Pons (tissue), 1 donor: ENCODE data around the gene TRIM17.

Source experiments
- DNase-seq: peaks from one replicate; pipeline ENCODE4 v3.0.0-alpha.2; 2016; ENCODE audit warnings: low spot score

Gene TRIM17

GRCh38 chr1:228378090-228378872 is 38.4 kb downstream of the TRIM17 start:
- peak; percentile 10 for DNase-seq

- no peak for DNase-seq
Observed at GRCh38 chr1:228377664-228378089, 39.0 kb downstream of the TRIM17 start.

DNA sequence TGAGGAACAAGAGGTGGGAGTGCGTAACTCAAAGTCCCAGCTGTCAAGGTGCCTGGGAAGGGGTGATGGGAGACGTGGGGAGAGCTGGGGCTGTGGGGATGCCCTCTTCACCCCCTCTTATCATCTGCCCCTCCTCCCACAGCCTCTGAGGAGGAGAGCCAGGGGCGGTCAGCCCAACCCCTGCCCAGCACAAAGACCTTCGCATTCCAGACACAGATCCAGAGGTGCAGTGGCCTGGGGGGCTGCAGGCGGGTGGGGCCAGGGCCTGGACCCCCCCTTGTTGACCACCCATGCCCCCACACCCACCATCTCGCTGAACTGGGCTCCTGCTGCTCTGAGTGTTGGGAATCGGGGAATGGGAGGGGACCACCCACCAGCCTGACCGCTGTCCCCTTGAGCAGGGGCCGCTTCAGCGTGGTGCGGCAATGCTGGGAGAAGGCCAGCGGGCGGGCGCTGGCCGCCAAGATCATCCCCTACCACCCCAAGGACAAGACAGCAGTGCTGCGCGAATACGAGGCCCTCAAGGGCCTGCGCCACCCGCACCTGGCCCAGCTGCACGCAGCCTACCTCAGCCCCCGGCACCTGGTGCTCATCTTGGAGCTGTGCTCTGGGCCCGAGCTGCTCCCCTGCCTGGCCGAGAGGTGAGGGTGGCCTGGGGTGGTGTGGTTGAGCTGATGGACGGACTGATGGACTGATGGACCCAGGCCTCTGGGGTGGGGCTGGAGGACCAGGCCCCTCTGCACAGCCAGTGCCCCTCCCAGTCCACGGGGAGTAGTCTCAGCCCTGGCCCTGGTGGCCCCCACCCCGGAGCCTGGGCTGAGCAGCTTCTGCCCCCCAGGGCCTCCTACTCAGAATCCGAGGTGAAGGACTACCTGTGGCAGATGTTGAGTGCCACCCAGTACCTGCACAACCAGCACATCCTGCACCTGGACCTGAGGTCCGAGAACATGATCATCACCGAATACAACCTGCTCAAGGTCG is 39.7 kb downstream of the TRIM17 start:
- no peak for DNase-seq

DNA sequence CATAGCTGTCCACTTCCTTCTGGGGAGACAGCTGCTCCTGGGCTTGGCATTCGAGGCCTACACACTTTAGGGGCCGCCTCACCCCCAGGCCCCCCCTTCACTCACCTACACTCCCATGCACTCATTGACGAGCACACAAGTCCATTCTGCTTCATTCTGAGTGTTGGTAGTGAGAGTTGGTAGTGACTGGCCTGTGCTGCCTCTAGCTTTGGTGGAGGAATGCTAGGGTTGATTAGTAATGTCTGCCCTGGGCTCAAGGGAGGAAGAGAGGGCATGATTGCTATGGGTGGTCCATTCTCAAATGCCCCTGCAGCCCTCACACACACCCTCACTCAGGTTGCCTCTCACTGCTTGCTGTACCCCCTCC is 40.4 kb downstream of the TRIM17 start:
- DNase-seq: no peak

DNA sequence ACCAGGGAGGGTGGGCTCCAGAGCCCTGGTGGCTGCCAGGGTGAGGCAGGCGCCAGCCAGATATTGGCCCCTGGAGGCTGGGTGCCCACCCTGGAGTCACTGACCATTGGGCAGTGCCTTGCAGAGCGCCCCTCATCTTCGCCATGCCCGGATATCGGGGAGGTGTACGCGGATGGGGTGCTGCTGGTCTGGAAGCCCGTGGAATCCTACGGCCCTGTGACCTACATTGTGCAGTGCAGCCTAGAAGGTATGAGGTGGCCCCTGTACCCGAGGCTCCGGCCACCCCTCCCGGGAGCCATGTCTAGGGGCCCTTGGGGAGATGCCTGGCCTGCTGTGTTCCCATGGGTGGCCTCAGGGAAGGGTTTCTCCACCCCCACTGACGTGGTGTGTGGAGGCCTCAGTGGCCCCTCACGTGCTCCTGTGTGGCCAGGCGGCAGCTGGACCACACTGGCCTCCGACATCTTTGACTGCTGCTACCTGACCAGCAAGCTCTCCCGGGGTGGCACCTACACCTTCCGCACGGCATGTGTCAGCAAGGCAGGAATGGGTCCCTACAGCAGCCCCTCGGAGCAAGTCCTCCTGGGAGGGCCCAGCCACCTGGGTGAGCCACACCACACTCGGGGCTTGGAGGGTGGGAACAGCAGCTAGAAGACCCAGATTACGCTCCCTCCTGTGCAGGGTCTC is 40.9 kb downstream of the TRIM17 start:
- no peak for DNase-seq

- peak; percentile 65 for DNase-seq
Observed at GRCh38 chr1:228374711-228375577, 41.7 kb downstream of the TRIM17 start.

DNA sequence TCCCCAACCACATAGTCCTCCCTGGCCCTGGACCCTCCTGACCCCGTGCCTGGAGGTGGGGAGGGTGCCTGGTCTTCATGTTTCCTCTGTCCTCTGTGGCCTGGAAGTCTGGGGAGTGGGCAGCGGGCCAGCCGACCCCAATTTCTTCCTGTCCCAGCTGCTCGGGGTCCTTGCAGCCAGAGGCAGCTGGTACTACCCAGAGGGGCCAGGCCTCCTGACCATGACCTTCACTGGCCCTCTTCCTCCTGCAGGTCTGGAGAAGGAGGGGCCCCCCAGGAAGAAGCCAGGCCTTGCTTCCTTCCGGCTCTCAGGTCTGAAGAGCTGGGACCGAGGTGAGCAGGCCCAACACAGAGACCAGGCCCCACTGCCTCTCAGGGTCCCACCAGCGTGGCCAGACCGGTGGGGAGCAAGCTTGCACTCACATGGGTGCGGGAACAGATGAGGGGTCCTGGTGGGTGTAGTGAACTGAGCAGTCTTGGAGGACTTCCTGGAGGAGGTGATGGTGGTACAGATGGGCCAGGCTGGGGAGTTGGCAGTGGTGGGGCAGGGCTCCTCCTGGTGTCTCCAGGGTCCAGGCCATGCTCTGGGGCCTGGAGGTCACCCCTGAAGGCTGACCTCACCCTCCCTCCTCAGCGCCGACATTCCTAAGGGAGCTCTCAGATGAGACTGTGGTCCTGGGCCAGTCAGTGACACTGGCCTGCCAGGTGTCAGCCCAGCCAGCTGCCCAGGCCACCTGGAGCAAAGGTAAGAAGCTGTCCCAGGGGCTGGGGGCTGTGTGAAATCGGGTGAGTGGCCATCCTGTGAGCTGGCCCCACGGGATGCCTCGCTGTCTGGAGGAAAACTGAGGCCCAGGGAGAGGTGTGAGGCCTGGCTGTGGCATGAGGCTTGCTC is 42.7 kb downstream of the TRIM17 start:
- no peak for DNase-seq

GRCh38 chr1:228373004-228373680 is 43.5 kb downstream of the TRIM17 start:
- no peak for DNase-seq

DNA sequence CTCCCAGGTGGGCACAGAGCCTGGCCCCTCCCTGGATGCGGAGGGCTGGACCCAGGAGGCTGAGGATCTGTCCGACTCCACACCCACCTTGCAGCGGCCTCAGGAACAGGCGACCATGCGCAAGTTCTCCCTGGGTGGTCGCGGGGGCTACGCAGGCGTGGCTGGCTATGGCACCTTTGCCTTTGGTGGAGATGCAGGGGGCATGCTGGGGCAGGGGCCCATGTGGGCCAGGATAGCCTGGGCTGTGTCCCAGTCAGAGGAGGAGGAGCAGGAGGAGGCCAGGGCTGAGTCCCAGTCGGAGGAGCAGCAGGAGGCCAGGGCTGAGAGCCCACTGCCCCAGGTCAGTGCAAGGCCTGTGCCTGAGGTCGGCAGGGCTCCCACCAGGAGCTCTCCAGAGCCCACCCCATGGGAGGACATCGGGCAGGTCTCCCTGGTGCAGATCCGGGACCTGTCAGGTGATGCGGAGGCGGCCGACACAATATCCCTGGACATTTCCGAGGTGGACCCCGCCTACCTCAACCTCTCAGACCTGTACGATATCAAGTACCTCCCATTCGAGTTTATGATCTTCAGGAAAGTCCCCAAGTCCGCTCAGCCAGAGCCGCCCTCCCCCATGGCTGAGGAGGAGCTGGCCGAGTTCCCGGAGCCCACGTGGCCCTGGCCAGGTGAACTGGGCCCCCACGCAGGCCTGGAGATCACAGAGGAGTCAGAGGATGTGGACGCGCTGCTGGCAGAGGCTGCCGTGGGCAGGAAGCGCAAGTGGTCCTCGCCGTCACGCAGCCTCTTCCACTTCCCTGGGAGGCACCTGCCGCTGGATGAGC is 44.3 kb downstream of the TRIM17 start:
- DNase-seq: no peak

GRCh38 chr1:228371741-228372182 is 44.9 kb downstream of the TRIM17 start:
- no peak for DNase-seq

- no peak for DNase-seq
Observed at GRCh38 chr1:228370941-228371740, 45.5 kb downstream of the TRIM17 start.

DNA sequence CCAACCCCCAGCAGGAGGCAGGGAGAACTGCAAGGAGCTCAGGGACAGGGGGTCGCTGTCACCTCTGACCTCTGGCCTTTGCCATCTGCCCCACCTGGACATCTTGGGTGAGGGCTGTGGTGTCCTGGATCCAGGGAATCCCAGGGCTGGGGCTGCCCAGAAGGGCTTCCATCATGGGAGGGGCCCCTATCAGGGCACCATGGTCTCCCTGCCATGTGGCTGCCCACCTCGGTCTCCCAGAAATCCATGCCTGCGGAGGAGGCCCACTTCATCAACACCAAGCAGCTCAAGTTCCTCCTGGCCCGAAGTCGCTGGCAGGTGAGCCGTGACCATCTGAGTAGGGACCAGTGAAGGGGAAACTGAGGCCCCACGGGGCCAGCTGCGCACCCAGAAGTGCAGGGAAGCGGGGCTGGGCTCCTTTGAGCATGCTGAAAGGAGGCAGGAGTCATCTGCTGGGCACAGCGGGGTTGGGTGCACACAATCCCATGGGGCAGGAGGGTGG is 46.2 kb downstream of the TRIM17 start:
- DNase-seq: no peak

DNA sequence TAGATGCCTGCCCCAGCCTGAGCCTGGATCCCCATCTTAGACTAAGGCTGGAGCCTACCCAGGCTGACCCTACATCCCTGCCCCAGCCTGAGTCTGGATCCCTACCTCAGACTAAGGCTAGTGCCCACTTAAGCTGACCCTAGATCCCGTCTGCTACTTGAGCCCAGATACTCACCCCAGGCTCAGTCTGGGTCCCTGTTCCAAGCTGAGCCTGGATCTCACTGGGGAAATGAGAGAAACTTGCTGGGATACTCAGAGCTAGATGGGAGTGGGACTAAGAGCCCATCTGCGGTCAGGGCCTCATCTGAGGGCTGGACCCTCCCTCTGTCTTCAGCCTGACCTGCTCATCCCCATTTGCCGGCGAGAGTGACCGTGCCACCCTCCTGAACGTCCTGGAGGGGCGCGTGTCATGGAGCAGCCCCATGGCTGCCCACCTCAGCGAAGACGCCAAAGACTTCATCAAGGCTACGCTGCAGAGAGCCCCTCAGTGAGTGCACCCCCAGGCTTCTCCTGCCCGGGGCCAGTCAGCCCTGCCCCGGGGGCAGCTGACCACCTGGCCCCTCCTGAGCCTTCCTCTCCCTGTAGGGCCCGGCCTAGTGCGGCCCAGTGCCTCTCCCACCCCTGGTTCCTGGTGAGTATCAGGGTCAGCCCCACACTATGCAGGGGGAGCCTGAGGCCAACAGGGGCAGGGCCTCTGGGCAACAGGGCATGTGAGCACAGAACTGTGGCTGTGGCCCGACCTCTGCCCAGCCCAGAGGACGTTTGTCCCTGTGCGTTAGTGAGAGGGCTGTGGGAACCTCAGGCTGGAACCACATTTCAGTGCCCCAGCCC is 46.8 kb downstream of the TRIM17 start:
- DNase-seq: no peak

GRCh38 chr1:228368801-228369607 is 47.7 kb downstream of the TRIM17 start:
- DNase-seq: no peak

DNA sequence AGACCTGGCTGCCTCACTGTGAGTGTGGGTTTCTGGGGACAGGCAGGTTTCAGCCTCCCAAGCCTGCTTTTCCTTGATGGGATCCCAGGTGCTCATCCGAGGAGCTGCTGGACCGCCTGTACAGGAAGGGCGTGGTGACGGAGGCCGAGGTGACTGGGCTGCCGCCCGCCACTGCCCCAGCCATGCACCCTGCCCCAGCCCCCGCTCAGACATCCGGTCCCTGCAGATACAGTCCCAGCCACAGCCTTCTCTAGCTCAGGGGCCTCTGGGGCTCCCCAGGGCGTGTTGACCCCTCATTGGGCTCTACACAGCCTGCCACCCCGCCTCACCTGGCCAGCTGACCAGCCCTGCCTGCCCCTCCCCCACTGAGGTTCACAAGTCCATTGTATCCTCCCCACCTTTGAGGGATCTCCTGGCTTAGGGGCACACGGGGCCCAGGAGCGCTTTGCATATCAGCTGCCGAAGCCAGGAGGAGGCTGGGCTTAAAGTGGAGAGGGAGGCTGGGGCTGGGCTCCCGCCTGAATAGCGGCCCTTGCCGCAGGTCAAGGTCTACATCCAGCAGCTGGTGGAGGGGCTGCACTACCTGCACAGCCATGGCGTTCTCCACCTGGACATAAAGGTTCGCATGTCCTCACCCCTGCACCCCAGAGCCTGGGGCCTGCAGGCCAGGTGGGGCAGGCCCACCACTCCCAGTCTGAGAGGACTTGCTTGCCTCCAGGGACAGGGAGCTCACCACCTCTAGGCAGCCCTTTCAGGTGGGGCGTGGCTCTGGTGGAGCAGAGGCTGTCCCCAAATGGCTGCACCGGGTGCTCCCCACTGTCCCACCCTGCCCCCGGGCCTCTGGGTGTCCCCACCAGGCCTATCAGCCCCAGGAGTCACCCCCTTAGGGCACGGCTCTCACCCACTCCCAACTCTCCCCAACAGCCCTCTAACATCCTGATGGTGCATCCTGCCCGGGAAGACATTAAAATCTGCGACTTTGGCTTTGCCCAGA is 48.6 kb downstream of the TRIM17 start:
- DNase-seq: no peak
